Measurements from ENCODE around the gene BRF1. TPM values are rescaled to one million over a fixed set of nuclear protein-coding genes. Genes with fewer than 3 reads are reported as not detected.
A peak's percentile ranks its signal among the peaks of the same experiment; 100 is the strongest.

Gene BRF1
- total and polyA plus RNA-seq, 2 of the 8 experiments (the other 6 are each of a cell fraction or from before 2014, with no cell fraction given), result 7.7 to 18.3 TPM

- H3K4me2 ChIP-seq (ENCODE audit: insufficient read depth in 1 of 2, low read depth in 2 of 2, low read length in 2 of 2), result peak overlapping the region; percentile 68 to 70; a peak in 3 of 4 replicates
- H3K56ac ChIP-seq (replicated peaks; ENCODE audit: insufficient read length, low read depth, low read length), result no peak overlapping the region
- no peak overlapping the region; the same call in 1 of the 2 replicates for H3K18ac ChIP-seq (ENCODE audit: extremely low read depth, low read length)
- no peaks in the 10 kb centered on the region for H3K36me3 ChIP-seq (ENCODE audit: control insufficient read depth in 2 of 4, insufficient read depth in 4 of 4, low read length in 3 of 4)
- H2BK12ac ChIP-seq (ENCODE audit: low read depth, low read length), result no peak overlapping the region
- H3K14ac ChIP-seq (ENCODE audit: insufficient read length), result no peak overlapping the region
- FAIRE-seq, result no peak
- no peak overlapping the region for H4K5ac ChIP-seq (ENCODE audit: insufficient read length, low read depth, low read length)
- H3K4ac ChIP-seq (replicated peaks; ENCODE audit: insufficient read length, low read depth, low read length), result peak overlapping the region; percentile 69
- H3K23me2 ChIP-seq (ENCODE audit: low read depth, low read length), result peaks cover 5% of the 10 kb centered on the region; the same call in 1 of the 2 replicates
- H3K9ac ChIP-seq (replicated peaks in 1 of 4; ENCODE audit: extremely low read depth in 1 of 4, low read depth in 3 of 4, low read length in 3 of 4), result no peak overlapping the region
- 75% methylated on average over 9 of the region's 21 CpGs; no CpG with 5 or more reads in 1 of the 2 experiments for WGBS, 2 experiments (ENCODE audit: extremely low coverage in 1 of 2, insufficient coverage in 1 of 2, insufficient read length in 1 of 2, insufficient replicate concordance in 2 of 2, low coverage in 1 of 2, low lambda C conversion rate in 2 of 2, missing lambda C conversion rate in 1 of 2)
- H3K4me3 ChIP-seq (ENCODE audit: extremely low read depth in 1 of 4, insufficient read depth in 2 of 4, low read depth in 3 of 4, low read length in 4 of 4), result peak overlapping the region in 2 of 4 experiments; percentile 68 to 72; a peak in 3 of 8 replicates
- no peak overlapping the region for H2BK5ac ChIP-seq (ENCODE audit: low read depth, low read length)
- DNase-seq (ENCODE audit: low read depth in 1 of 2, low spot score in 2 of 2), result no peak
- H4K8ac ChIP-seq (ENCODE audit: extremely low read depth, insufficient read depth, low read length), result no peak overlapping the region; the same call in 1 of the 2 replicates
- H3K79me2 ChIP-seq (ENCODE audit: control insufficient read depth in 1 of 2, insufficient read depth in 2 of 2, low read length in 2 of 2), result no peaks in the 10 kb centered on the region
- ChIA-PET CTCF (ENCODE audit: partially characterized antibody) (interaction anchor here (0.8 to 2.7 kb wide), 14 partner anchors 9 to 206 kb away, joined by 3 to 27 read pairs (median 3); partner anchors contain the start of genes BTBD6 and JAG2), POLR2A (ENCODE audit: partially characterized antibody) (interaction anchor here (1.0 to 1.2 kb wide), 2 partner anchors 12 to 36 kb away, joined by 3 to 4 read pairs; partner anchors contain the start of gene JAG2)
- no peak overlapping the region for H2AFZ ChIP-seq (ENCODE audit: low read length)
- H2AK5ac ChIP-seq (ENCODE audit: low read depth, low read length), result no peak overlapping the region
- no peak overlapping the region for H2BK15ac ChIP-seq (ENCODE audit: low read length)
- no peak overlapping the region for H2BK20ac ChIP-seq (ENCODE audit: low read length)
- H3K79me1 ChIP-seq (ENCODE audit: low read depth, low read length), result no peaks in the 10 kb centered on the region; the same call in 1 of the 2 replicates
- H3K27me3 ChIP-seq (replicated peaks in 1 of 4; ENCODE audit: control insufficient read depth in 3 of 4, extremely low read depth in 1 of 4, insufficient read depth in 3 of 4, low read length in 3 of 4), result peaks cover 0 to 10% (median 8%) of the 10 kb centered on the region in 4 experiments; a peak in 4 of 7 replicates
- no peak overlapping the region for H2BK120ac ChIP-seq (replicated peaks; ENCODE audit: low read depth, low read length)
- H3K4me1 ChIP-seq (replicated peaks in 1 of 4; ENCODE audit: control insufficient read depth in 3 of 4, insufficient read depth in 4 of 4, low read length in 3 of 4), result peaks cover 0 to 10% (median 1%) of the 10 kb centered on the region in 4 experiments; a peak in 1 of 7 replicates
- H3K27ac ChIP-seq (ENCODE audit: low read depth, low read length), result no peak overlapping the region
- H3K23ac ChIP-seq (ENCODE audit: insufficient read length), result no peak overlapping the region
- no peaks in the 10 kb centered on the region for H3K9me3 ChIP-seq (ENCODE audit: insufficient read depth in 2 of 2, low read depth in 1 of 2, low read length in 1 of 2)
- H4K91ac ChIP-seq (replicated peaks; ENCODE audit: insufficient read length, low read length), result no peak overlapping the region
- peaks cover 5 to 10% of the 10 kb centered on the region in 2 experiments for H4K20me1 ChIP-seq (replicated peaks in 1 of 2; ENCODE audit: control insufficient read depth in 1 of 2, insufficient read depth in 2 of 2, low read length in 2 of 2)
- TF ChIP-seq RFX5 (IDR thresholded peaks at IDR 0.05; ENCODE audit: borderline replicate concordance, low read depth, low read length) (no peak), RAD21 (IDR thresholded peaks at IDR 0.05 in 1 of 2, conservative IDR thresholded peaks at IDR 0.05 in 1 of 2; ENCODE audit: low read depth in 2 of 2, low read length in 2 of 2) (no peak), TAF1 (IDR thresholded peaks at IDR 0.05; ENCODE audit: low read depth, low read length) (no peak), KDM1A (IDR thresholded peaks at IDR 0.05; ENCODE audit: borderline replicate concordance, low read length) (no peak), FOSL1 (IDR thresholded peaks at IDR 0.05; ENCODE audit: insufficient read depth, low read depth, low read length) (no peak), TEAD4 (IDR thresholded peaks at IDR 0.05; ENCODE audit: low read depth, low read length) (no peak), SAP30 (IDR thresholded peaks at IDR 0.05; ENCODE audit: insufficient read depth, insufficient replicate concordance, low read length) (no peak)
Measured at GRCh38 chr14:105181549-105182295, 119.1 kb downstream of the BRF1 start.
